ENCODE data around the gene GAD2. TPM values are rescaled to one million over a fixed set of nuclear protein-coding genes. Genes with fewer than 3 reads are reported as not detected.

The GAD2 gene
- not detected for total RNA-seq

DNA sequence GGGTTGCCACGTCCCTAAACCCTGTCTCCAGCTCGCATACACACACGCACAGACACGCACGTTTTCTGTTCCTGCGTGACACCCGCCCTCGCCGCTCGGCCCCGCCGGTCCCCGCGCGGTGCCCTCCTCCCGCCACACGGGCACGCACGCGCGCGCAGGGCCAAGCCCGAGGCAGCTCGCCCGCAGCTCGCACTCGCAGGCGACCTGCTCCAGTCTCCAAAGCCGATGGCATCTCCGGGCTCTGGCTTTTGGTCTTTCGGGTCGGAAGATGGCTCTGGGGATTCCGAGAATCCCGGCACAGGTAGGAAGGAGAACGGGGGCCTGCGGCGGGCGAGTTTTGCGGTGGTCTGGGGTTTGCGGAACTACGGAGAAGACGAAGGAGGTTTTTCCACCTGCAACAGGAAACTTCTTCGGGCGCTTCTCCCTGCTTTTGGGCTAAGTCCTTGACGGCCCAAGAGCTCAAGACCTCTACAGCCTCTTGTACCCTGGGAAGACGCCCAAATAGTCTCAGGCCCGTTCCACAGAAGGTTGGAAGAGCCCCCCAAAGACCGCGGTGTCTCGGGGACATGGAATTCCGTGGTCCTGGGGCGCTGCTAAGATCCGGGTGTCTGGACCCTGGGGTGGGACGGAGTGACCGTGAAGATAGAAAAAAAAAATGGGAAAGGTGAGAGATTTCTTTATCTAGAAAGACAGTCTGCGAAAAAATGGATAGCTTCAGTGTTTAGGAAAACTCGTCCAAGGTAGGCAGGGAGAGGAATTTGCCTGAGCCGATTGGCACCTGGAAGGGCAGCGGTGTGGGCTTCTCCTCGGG is at the start of gene GAD2:
TSS of gene GAD2 (plus strand) at position 190 of the 811 bp plus-strand sequence. CDS start at position 226, 36 bp downstream.
- Mint-ChIP-seq H3K27me3 (ENCODE audit: low read depth) (peaks cover 88% of the 10 kb centered on the region), H3K9me3 (no peaks in the 10 kb centered on the region), H3K4me1 (ENCODE audit: low read depth) (peaks cover 40% of the 10 kb centered on the region), H3K36me3 (ENCODE audit: low read depth) (no peaks in the 10 kb centered on the region), H3K27ac (no peak within 1 kb of the TSS), H3K4me3 (peak within 1 kb of the TSS; percentile 54)
- CTCF ChIA-PET = no interaction called here
- intact Hi-C loops (cut with micrococcal nuclease) = loop anchor here (2.0 to 10.0 kb wide), 4 partner anchors 228 to 468 kb away; no protein-coding TSS in a partner anchor
- no peak for DNase-seq

- Mint-ChIP-seq H3K27ac (no peak overlapping the region), H3K27me3 (ENCODE audit: low read depth) (peaks cover 14% of the 10 kb centered on the region), H3K9me3 (no peaks in the 10 kb centered on the region), H3K4me3 (no peak overlapping the region), H3K36me3 (ENCODE audit: low read depth) (no peaks in the 10 kb centered on the region), H3K4me1 (ENCODE audit: low read depth) (no peaks in the 10 kb centered on the region)
- DNase-seq = no peak
- intact Hi-C loops (cut with micrococcal nuclease) = no loop called here
- CTCF ChIA-PET = no interaction called here
Measured at GRCh38 chr10:26169466-26169865, 47.1 kb upstream of the GAD2 start.

- H3K27ac Mint-ChIP-seq = no peak overlapping the region
- intact Hi-C loops (cut with micrococcal nuclease) = no loop called here
- CTCF ChIA-PET = no interaction called here
- H3K27me3 Mint-ChIP-seq (ENCODE audit: low read depth) = peaks cover 16% of the 10 kb centered on the region
- H3K36me3 Mint-ChIP-seq (ENCODE audit: low read depth) = no peaks in the 10 kb centered on the region
- no peaks in the 10 kb centered on the region for H3K4me1 Mint-ChIP-seq (ENCODE audit: low read depth)
- DNase-seq = no peak
- no peaks in the 10 kb centered on the region for H3K9me3 Mint-ChIP-seq
- no peak overlapping the region for H3K4me3 Mint-ChIP-seq
Measured at GRCh38 chr10:26172131-26172530, 44.4 kb upstream of the GAD2 start.

- H3K27ac Mint-ChIP-seq = no peak overlapping the region
- H3K27me3 Mint-ChIP-seq (ENCODE audit: low read depth) = peaks cover 18% of the 10 kb centered on the region
- DNase-seq = no peak
- CTCF ChIA-PET = no interaction called here
- H3K9me3 Mint-ChIP-seq = no peaks in the 10 kb centered on the region
- no peak overlapping the region for H3K4me3 Mint-ChIP-seq
- H3K36me3 Mint-ChIP-seq (ENCODE audit: low read depth) = no peaks in the 10 kb centered on the region
- no peaks in the 10 kb centered on the region for H3K4me1 Mint-ChIP-seq (ENCODE audit: low read depth)
- intact Hi-C loops (cut with micrococcal nuclease) = no loop called here
Measured at GRCh38 chr10:26173837-26174236, 42.7 kb upstream of the GAD2 start.

GRCh38 chr10:26177341-26177740 is 39.2 kb upstream of the GAD2 start:
- CTCF ChIA-PET = no interaction called here
- Mint-ChIP-seq H3K4me3 (no peak overlapping the region), H3K4me1 (ENCODE audit: low read depth) (no peaks in the 10 kb centered on the region), H3K9me3 (no peaks in the 10 kb centered on the region), H3K27ac (no peak overlapping the region), H3K36me3 (ENCODE audit: low read depth) (no peaks in the 10 kb centered on the region), H3K27me3 (ENCODE audit: low read depth) (peaks cover 15% of the 10 kb centered on the region)
- no peak for DNase-seq
- intact Hi-C loops (cut with micrococcal nuclease) = no loop called here

- peaks cover 2% of the 10 kb centered on the region for H3K36me3 Mint-ChIP-seq (ENCODE audit: low read depth)
- no peak overlapping the region for H3K4me3 Mint-ChIP-seq
- peaks cover 7% of the 10 kb centered on the region for H3K4me1 Mint-ChIP-seq (ENCODE audit: low read depth)
- H3K27ac Mint-ChIP-seq = no peak overlapping the region
- DNase-seq = no peak
- H3K27me3 Mint-ChIP-seq (ENCODE audit: low read depth) = peaks cover 11% of the 10 kb centered on the region
- intact Hi-C loops (cut with micrococcal nuclease) = no loop called here
- CTCF ChIA-PET = no interaction called here
- H3K9me3 Mint-ChIP-seq = peaks cover 12% of the 10 kb centered on the region
Measured at GRCh38 chr10:26194275-26194674, 22.3 kb upstream of the GAD2 start.

GRCh38 chr10:26197248-26197647 is 19.3 kb upstream of the GAD2 start:
- peaks cover 7% of the 10 kb centered on the region for H3K4me1 Mint-ChIP-seq (ENCODE audit: low read depth)
- no peak overlapping the region for H3K27ac Mint-ChIP-seq
- H3K27me3 Mint-ChIP-seq (ENCODE audit: low read depth) = peaks cover 2% of the 10 kb centered on the region
- DNase-seq = no peak
- no peak overlapping the region for H3K4me3 Mint-ChIP-seq
- CTCF ChIA-PET = no interaction called here
- peaks cover 2% of the 10 kb centered on the region for H3K36me3 Mint-ChIP-seq (ENCODE audit: low read depth)
- peaks cover 12% of the 10 kb centered on the region for H3K9me3 Mint-ChIP-seq
- intact Hi-C loops (cut with micrococcal nuclease) = no loop called here

GRCh38 chr10:26198119-26198518 is 18.5 kb upstream of the GAD2 start:
- DNase-seq = no peak
- CTCF ChIA-PET = no interaction called here
- no peak overlapping the region for H3K4me3 Mint-ChIP-seq
- peaks cover under 1% of the 10 kb centered on the region for H3K27me3 Mint-ChIP-seq (ENCODE audit: low read depth)
- H3K9me3 Mint-ChIP-seq = peaks cover 12% of the 10 kb centered on the region
- intact Hi-C loops (cut with micrococcal nuclease) = no loop called here
- H3K36me3 Mint-ChIP-seq (ENCODE audit: low read depth) = peaks cover 2% of the 10 kb centered on the region
- peaks cover 7% of the 10 kb centered on the region for H3K4me1 Mint-ChIP-seq (ENCODE audit: low read depth)
- no peak overlapping the region for H3K27ac Mint-ChIP-seq

DNA sequence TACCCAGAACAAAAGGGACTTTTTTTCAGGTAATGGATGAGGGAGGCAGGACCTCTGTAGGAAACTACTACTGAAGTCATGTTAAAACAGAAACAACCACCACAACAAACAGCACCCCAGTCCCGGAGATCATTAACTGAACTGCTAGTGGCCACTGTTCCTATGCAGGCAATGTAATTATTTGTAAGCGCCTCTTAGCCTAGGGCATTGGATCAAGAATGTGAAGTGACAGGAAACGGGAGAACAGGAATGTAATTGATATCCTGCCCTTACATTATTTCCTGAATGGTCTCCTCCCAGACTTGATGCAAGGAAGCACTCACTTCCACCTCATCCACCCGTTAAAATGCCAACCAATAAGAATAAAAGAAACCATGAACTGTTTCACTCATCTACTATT is 16.7 kb upstream of the GAD2 start:
- intact Hi-C loops (cut with micrococcal nuclease) = no loop called here
- Mint-ChIP-seq H3K27me3 (ENCODE audit: low read depth) (no peaks in the 10 kb centered on the region), H3K36me3 (ENCODE audit: low read depth) (peaks cover 2% of the 10 kb centered on the region), H3K27ac (no peak overlapping the region), H3K9me3 (peaks cover 12% of the 10 kb centered on the region), H3K4me1 (ENCODE audit: low read depth) (peaks cover 7% of the 10 kb centered on the region), H3K4me3 (no peak overlapping the region)
- CTCF ChIA-PET = no interaction called here
- DNase-seq = no peak

GRCh38 chr10:26205223-26205622 is 11.4 kb upstream of the GAD2 start:
- Mint-ChIP-seq H3K4me1 (ENCODE audit: low read depth) (no peaks in the 10 kb centered on the region), H3K36me3 (ENCODE audit: low read depth) (no peaks in the 10 kb centered on the region), H3K4me3 (no peak overlapping the region), H3K9me3 (peaks cover 3% of the 10 kb centered on the region), H3K27me3 (ENCODE audit: low read depth) (peaks cover 9% of the 10 kb centered on the region), H3K27ac (no peak overlapping the region)
- no peak for DNase-seq
- intact Hi-C loops (cut with micrococcal nuclease) = no loop called here
- CTCF ChIA-PET = no interaction called here

- Mint-ChIP-seq H3K9me3 (peaks cover 3% of the 10 kb centered on the region), H3K27ac (no peak overlapping the region), H3K4me1 (ENCODE audit: low read depth) (peaks cover 25% of the 10 kb centered on the region), H3K27me3 (ENCODE audit: low read depth) (peaks cover 57% of the 10 kb centered on the region), H3K36me3 (ENCODE audit: low read depth) (no peaks in the 10 kb centered on the region), H3K4me3 (no peak overlapping the region)
- intact Hi-C loops (cut with micrococcal nuclease) = loop anchor here (10.0 kb wide), 2 partner anchors 233 to 473 kb away; no protein-coding TSS in a partner anchor
- CTCF ChIA-PET = interaction anchor here (1.4 kb wide), 1 partner anchor 64 kb away, joined by 3 read pairs; no protein-coding TSS in a partner anchor
- no peak for DNase-seq
Measured at GRCh38 chr10:26211781-26212444, 4.7 kb upstream of the GAD2 start.

DNA sequence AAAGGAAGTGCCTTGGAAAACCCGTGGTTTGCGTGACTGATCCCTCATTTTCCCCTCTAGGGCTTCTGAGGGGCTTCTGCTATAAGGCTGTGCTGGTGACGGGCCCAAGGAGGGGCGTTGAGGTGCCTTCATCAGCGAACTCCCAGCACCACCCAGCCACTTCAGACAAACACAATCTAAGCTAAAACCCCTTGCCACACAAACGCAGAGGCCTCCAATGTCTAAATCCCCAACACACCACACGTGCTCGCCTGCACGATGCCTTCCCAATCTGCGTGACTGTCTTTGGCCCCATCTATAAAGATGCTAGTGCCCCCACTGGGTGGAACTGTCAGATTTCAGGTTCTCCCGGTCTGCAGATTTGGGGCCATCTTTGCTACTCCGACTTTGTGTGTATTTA is 4.1 kb upstream of the GAD2 start:
- peaks cover 31% of the 10 kb centered on the region for H3K4me1 Mint-ChIP-seq (ENCODE audit: low read depth)
- CTCF ChIA-PET = interaction anchor here (1.4 kb wide), 1 partner anchor 65 kb away, joined by 3 read pairs; no protein-coding TSS in a partner anchor
- H3K9me3 Mint-ChIP-seq = no peaks in the 10 kb centered on the region
- peaks cover 57% of the 10 kb centered on the region for H3K27me3 Mint-ChIP-seq (ENCODE audit: low read depth)
- no peaks in the 10 kb centered on the region for H3K36me3 Mint-ChIP-seq (ENCODE audit: low read depth)
- no peak for DNase-seq
- no peak overlapping the region for H3K27ac Mint-ChIP-seq
- no peak overlapping the region for H3K4me3 Mint-ChIP-seq
- intact Hi-C loops (cut with micrococcal nuclease) = loop anchor here (10.0 kb wide), 2 partner anchors 232 to 472 kb away; no protein-coding TSS in a partner anchor
